BE2C (cell line): ENCODE measurements around the gene EML4.
A peak's percentile ranks its signal among the peaks of the same experiment; 100 is the strongest.
"Not testable (repeated sequence)": the region's sequence is repeated elsewhere in the genome, so short reads cannot be mapped to it uniquely, and the experiment has no call there.

ENCODE experiments used
- DNase-seq: peaks from one replicate; pipeline ENCODE4 v3.0.0-alpha.2; 2020
- H3K27me3 ChIP-seq: fragments of 250-450 bp; sonication (Bioruptor Pico); 2 replicates; pipeline ENCODE4 v1.5.1; 2020; ENCODE audit warnings: mild to moderate bottlenecking
- H3K36me3 ChIP-seq: fragments of 250-450 bp; sonication (Bioruptor Pico); 2 replicates; pipeline ENCODE4 v1.5.1; 2020; ENCODE audit warnings: mild to moderate bottlenecking
- H3K4me1 ChIP-seq: fragments of 250-450 bp; sonication (Bioruptor Pico); 2 replicates; pipeline ENCODE4 v1.5.1; 2020
- H3K4me3 ChIP-seq: 2 replicates; pipeline ENCODE4 v1.5.1; 2011; ENCODE audit warnings: low read depth, low read length
- H3K9me3 ChIP-seq: fragments of 250-450 bp; sonication (Bioruptor Pico); 2 replicates; pipeline ENCODE4 v1.5.1; 2020
- TF ChIP-seq, protein P1 (sequence below): IDR thresholded peaks from 2 replicates; pipeline ENCODE4 v1.5.1; 2012; ENCODE audit warnings: mild to moderate bottlenecking, low read depth, low read length

Gene EML4

DNA sequence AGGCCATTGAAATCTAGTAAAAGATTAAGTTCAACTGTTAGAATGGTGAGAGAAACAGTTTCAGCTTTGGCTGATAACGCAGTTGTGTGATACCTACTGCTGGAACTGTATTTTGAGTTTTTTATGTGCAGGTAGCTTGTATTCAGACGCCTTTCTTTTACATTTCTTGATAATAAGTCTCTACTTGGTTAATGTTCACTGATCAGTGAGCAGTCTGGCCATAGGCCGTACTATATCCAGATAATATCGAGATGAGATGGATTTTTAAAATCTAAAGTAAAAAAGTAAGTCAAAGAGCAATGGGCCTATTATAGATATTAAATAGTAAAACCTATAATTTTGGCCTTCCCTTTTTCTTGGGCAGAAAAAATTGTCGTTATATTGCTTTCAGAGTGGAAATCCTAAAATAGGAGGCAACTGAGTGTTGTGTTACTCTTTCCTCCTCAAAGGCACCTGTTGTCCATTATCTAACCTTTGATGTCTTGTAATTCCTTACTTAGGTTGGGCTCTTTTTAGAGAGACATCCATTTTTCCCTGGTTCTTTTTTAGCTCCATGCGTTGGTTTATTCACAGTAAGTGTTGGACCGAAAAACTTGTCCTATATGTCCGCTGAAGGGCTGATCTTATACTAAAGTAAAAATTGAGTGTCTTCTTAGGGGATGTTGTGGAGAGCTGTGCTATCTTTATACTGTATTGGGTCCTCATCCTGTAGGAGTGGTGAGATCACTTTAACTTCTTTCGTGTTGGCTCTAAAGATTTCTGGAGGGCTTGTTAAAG is 1.7 kb downstream of the EML4 start:
- peaks cover 4% of the 10 kb centered on the region for H3K4me1 ChIP-seq
- TF ChIP-seq, protein P1, sequence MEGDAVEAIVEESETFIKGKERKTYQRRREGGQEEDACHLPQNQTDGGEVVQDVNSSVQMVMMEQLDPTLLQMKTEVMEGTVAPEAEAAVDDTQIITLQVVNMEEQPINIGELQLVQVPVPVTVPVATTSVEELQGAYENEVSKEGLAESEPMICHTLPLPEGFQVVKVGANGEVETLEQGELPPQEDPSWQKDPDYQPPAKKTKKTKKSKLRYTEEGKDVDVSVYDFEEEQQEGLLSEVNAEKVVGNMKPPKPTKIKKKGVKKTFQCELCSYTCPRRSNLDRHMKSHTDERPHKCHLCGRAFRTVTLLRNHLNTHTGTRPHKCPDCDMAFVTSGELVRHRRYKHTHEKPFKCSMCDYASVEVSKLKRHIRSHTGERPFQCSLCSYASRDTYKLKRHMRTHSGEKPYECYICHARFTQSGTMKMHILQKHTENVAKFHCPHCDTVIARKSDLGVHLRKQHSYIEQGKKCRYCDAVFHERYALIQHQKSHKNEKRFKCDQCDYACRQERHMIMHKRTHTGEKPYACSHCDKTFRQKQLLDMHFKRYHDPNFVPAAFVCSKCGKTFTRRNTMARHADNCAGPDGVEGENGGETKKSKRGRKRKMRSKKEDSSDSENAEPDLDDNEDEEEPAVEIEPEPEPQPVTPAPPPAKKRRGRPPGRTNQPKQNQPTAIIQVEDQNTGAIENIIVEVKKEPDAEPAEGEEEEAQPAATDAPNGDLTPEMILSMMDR, result no peak
- no peaks in the 10 kb centered on the region for H3K9me3 ChIP-seq
- no peak for DNase-seq
- H3K36me3 ChIP-seq, result peaks cover 7% of the 10 kb centered on the region
- peak overlapping the region; percentile 92 for H3K4me3 ChIP-seq
- H3K27me3 ChIP-seq, result no peaks in the 10 kb centered on the region

DNA sequence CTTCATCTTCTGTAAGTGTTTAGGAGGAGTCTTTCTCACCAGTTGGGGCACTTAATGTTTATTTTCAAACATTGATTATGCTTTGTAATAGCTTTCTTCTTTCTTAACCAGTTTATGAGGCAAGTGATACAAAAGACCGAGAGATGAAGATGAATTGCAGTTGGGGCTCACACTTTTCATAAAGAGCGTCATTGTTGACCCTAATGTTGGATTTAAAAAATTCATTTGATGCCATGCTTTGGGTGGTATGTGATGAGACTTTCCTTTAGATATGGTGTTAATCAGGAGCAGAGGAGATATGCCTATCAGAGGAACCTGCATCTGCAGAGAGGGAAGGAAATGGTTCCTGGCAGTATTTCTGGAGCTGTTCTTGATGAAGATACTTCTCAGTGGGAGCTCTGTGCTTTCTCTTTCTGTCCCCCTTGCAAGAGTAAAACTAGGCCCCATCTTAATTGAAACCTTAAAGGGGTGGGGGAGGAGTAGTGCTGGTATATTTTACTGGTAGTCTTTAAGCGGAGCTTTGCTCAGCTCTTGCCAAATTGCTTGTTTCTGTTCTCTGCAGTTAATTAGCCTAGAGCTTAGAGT is 2.3 kb downstream of the EML4 start:
- peaks cover 7% of the 10 kb centered on the region for H3K36me3 ChIP-seq
- peaks cover 4% of the 10 kb centered on the region for H3K4me1 ChIP-seq
- H3K4me3 ChIP-seq, result peak overlapping the region; percentile 92
- no peaks in the 10 kb centered on the region for H3K27me3 ChIP-seq
- no peak for DNase-seq
- no peaks in the 10 kb centered on the region for H3K9me3 ChIP-seq
- TF ChIP-seq, protein P1, result no peak

DNA sequence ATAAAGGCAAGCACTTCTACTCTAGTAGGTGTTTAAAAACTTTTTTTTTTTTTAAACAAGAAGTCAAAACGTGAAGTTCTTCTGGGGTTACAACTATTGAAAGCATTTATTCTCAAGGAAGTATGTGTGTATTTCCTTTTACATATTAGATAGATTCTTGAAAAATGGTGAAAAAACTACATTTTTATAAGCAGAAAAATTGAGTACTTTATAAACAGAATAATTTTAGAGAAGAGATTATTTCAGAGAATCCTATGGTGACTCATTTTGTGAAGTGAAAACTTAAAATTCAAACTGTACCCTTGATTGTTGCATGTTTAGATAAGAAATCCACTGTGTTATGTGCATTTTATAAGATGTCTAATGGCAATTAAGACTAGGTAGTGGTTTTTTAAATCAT is 2.9 kb downstream of the EML4 start:
- H3K36me3 ChIP-seq, result peaks cover 11% of the 10 kb centered on the region
- H3K27me3 ChIP-seq, result no peaks in the 10 kb centered on the region
- peak overlapping the region; percentile 92 for H3K4me3 ChIP-seq
- no peak for DNase-seq
- TF ChIP-seq, protein P1, result no peak
- H3K9me3 ChIP-seq, result no peaks in the 10 kb centered on the region
- H3K4me1 ChIP-seq, result peaks cover 4% of the 10 kb centered on the region

DNA sequence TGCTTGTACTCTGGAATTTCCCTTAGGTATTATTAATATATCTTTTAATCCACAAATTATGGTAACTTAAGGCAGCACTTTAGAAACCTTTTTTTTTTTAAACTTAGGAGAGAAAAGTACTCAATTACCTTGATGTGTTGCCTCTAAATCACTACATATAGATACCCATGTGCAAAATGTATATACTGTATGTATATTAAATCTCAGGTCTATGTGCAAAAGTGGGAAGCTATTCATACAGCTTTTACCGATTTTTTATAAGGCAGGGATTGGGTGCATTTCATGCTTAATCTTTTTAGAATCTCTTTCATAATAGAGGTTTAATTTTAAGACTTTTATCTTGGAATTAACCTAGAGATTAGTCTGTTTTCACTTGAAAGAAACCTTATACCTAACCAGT is 3.4 kb downstream of the EML4 start:
- no peak for DNase-seq
- H3K9me3 ChIP-seq, result no peaks in the 10 kb centered on the region
- peaks cover 4% of the 10 kb centered on the region for H3K4me1 ChIP-seq
- H3K36me3 ChIP-seq, result peaks cover 11% of the 10 kb centered on the region
- H3K4me3 ChIP-seq, result peak overlapping the region; percentile 92
- TF ChIP-seq, protein P1, result no peak
- H3K27me3 ChIP-seq, result no peaks in the 10 kb centered on the region

DNA sequence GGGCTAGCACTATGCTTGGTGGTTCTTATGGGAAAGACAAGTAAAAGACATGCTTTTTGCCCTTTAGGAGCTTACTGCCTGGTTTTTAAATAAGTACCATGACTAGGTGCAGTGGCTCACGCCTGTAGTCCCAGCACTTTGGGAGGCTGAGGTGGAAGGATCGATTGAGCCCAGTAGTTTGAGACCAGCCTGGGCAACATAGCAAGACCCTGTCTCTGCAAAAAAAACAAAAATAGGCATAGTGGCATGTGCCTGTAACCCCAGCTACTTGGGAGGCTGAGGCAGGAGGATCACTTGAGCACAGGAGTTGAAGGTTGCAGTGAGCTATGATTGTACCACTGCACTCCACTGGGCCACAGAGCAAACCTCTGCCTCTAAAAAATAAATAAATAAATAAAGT is 4.3 kb downstream of the EML4 start:
- not testable (repeated sequence) for H3K4me1 ChIP-seq, H3K27me3 ChIP-seq, DNase-seq, H3K4me3 ChIP-seq, H3K9me3 ChIP-seq
- peaks cover 11% of the 10 kb centered on the region for H3K36me3 ChIP-seq

DNA sequence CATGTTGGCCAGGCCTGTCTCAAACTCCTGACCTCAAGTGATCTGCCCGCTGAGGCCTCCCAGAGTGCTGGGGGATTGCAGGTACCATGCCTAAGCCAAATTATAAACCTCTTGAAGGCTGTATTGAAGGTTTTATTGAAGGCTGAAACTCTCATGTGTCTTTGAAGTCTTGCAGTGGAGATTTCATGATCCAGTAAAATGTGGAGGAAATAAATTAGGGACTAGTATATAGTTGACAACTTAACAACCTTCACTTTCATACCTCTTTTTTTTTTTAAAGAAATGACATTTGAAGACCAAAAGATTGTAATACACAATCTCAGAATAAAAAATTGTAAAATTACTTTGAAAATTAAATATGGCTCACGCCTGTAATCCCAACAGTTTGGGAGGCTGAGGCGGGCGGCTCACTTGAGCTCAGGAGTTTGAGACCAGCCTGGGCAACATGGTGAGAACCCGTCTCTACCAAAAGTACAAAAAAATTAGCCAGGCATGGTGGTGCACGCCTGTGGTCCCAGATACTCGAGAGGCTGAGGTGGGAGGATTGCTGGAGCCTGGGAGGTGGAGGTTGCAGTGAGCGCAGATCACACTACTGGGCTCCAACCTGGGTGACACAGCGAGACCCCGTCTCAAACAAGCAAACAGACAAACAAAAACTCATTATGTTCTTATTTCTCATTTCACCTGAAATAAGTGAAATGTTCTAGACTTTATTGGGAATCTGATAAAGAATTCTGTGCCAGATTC is 8.0 kb downstream of the EML4 start:
- DNase-seq, result no peak
- H3K4me1 ChIP-seq, result peaks cover 3% of the 10 kb centered on the region
- peaks cover 25% of the 10 kb centered on the region for H3K36me3 ChIP-seq
- no peak overlapping the region for H3K4me3 ChIP-seq
- no peaks in the 10 kb centered on the region for H3K9me3 ChIP-seq
- no peaks in the 10 kb centered on the region for H3K27me3 ChIP-seq
- TF ChIP-seq, protein P1, result no peak
